Activated CD8-positive, alpha-beta memory T cell treated with anti-CD3 and anti-CD28 coated beads for 4 hours (primary cell): ENCODE results near the gene MAMSTR.
A peak's percentile ranks its signal among the peaks of the same experiment; 100 is the strongest.
"Not testable (repeated sequence)": the region's sequence is repeated elsewhere in the genome, so short reads cannot be mapped to it uniquely, and the experiment has no call there.

Source experiments
- DNase-seq, 2 donors: peaks; one replicate each; pipeline ENCODE4 v3.0.0-alpha.2; 2020; ENCODE audit warnings: low read depth in 2 of 2

The MAMSTR gene

DNA sequence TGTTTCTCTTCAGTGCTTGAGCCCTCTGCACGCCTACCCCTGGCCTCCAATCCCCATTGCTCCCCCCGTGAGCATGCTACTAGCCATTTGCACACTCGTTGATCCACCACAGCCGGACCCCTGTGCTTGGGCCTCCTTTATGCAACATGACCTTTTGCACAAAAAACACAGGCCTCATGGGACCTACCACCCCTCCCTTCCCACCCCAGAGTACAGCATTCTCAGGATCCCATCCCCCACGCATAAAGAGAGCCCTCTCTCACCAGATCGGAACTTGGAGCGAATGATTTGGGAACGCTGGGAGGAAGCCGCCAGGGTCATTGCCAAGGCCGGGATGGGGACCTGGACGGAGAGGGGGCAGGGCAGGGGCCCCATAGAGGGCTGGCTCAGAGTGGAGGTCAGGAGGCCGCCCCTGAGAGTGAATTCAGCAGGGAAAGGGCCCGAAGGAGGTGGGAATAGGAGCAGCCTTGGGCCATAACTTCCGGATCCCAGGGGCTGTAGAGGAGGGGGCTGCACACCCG lies 754 bp downstream of the MAMSTR start:
- DNase-seq = no peak

GRCh38 chr19:48718106-48718505 lies 1.4 kb downstream of the MAMSTR start:
- not testable (repeated sequence) for DNase-seq

GRCh38 chr19:48716562-48717291 lies 2.8 kb downstream of the MAMSTR start:
- DNase-seq = no peak

GRCh38 chr19:48715681-48716171 lies 3.8 kb downstream of the MAMSTR start:
- DNase-seq = no peak

DNA sequence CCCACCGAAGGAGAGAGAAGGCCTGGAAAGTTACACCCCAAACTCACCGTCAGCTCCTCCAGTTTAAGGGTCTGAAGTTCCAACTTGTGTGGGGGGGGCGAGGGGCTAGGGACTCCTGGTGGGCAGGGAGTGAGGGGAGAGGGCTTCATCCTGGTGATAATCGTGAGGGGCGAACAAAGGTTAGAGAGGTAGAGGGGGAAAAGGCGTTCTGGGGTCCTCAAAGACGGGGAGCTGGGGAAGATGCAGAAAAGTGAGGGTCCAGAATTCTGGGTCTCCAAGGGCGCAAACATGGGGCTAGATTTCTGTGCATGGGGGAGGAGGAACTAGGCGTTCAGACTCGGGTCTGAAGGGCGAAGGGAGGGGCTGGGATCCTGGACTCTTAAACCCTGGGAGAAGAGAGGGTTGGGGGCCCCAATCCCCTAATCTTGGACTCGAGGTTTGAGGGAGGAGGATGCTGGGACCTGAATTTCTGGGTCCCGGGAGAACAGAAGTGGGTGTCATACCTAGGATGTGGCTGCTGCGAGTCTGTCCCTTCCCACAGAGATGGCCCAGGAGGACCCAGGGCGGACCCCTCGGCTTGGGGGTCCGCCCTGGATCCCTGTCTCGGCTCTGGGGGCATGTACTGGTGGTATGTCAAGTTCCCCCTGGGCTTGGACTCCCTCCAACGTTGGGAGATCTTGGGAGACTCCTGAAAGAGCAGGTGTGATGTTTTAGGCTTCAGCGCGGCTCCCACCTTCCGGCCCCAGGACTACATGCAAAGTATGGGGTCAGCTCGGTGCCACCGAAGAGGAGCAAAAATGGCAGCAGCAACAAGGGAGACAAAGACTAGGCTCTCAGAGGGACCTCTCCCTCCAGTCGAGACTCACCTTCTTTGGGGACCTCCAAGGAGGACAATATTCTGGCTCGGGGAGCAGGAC lies 4.5 kb downstream of the MAMSTR start:
- no peak for DNase-seq

GRCh38 chr19:48713864-48714755 lies 5.4 kb downstream of the MAMSTR start:
- peak; percentile 91 to 92 for DNase-seq

DNA sequence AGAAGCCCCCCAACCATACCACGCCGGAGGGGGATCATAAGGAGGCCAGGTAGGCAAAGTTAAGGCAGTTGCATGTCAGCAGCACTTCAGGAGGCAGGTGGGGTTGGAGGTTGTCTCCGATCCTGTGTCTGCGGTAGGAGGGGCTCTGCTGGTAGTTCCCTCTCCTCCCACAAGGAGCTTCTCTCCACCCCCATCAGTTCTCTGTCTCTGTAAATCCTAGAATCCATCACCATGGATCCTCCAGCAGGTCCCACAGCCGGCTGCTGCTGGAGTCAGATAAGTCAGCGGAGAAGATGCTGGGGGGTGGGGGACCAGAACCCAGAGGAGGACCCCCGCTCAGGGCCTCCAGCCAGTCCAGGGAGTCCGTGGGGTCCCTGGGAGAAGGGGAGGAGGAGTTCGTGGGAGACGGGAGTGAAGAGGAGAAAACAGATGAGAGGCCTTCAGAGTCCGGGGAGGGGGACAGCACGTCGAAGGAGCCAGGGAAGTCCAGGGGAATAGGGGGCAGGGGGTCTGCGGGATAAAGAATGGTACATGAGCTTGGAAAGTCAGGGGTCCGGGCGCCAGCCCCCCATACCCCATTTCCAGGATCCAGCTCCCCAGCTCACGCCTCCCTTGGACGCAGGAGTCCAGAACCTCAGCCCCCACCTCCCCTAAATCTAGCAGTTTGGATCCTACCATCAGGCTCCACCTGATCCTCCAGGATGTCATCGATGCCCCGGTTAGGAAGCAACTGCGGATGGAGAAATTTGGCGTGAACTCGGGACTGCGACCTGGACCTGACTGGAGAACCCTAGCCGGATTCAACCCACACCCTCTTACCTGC lies 6.3 kb downstream of the MAMSTR start:
- no peak for DNase-seq

GRCh38 chr19:48711106-48711662 lies 8.3 kb downstream of the MAMSTR start:
- DNase-seq = no peak

DNA sequence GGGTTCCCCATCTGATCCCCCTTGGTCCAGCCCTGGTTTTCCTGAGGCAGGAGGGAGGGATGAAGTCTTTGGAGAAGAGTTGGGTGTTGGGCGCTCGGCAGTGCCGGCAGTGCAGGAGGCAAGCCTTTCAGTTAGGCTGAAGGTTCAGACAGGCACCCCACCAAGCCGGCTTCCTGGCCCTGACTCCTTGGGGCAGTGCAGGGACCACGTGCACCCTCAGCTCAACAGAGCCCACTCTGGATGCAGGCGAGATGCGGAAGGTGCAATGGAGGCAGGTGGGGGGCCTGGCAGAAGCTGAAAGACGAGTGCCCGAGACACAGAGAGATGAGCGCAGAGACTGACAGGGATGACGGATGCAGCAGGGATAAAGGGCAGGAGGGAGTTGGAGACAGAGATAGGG lies 11.1 kb downstream of the MAMSTR start:
- DNase-seq = no peak

- DNase-seq = no peak
Measured at GRCh38 chr19:48705431-48705830, 14.1 kb downstream of the MAMSTR start.

GRCh38 chr19:48703316-48703715 lies 16.2 kb downstream of the MAMSTR start:
- no peak for DNase-seq

DNA sequence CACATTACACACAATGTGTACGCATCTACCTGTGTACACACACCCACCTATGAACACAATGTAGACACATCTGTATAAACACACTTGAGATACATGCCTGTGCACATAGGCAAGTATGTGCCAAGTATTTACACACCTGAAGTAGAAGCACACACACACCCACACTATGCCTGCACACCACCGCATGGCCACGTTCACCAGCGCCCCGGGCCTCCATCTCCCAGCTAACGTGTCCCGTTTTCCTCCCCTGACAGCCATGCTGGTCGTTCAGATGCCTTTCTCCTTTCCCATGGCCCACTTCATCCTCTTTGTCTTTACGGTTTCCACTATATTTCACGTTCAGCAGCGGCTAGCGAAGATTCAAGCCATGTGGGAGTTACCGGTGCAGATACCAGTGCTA lies 16.8 kb downstream of the MAMSTR start:
- DNase-seq = no peak

GRCh38 chr19:48698046-48698445 lies 21.5 kb downstream of the MAMSTR start:
- DNase-seq = no peak

- no peak for DNase-seq
Measured at GRCh38 chr19:48696353-48697010, 23.0 kb downstream of the MAMSTR start.

- DNase-seq = no peak
Measured at GRCh38 chr19:48695743-48696352, 23.7 kb downstream of the MAMSTR start, which contains the start of gene FUT2. Gene FUT2, plus strand, starts transcription at chr19:48695971. Its CDS starts 6,986 bp downstream, at chr19:48702957.

- DNase-seq = not testable (repeated sequence)
Measured at GRCh38 chr19:48693629-48694028, 25.9 kb downstream of the MAMSTR start.

- no peak for DNase-seq
Measured at GRCh38 chr19:48689449-48689848, 30.1 kb downstream of the MAMSTR start.

- DNase-seq = no peak
Measured at GRCh38 chr19:48687776-48688175, 31.7 kb downstream of the MAMSTR start.

GRCh38 chr19:48686637-48687036 lies 32.9 kb downstream of the MAMSTR start:
- DNase-seq = not testable (repeated sequence)
